Spleen (tissue), 7 donors: ENCODE data around the gene CELA2B.

Experiments
- POLR2A ChIP-seq, 3 donors: fragments of 450-650 bp; IDR thresholded peaks; one replicate each; pipeline ENCODE4 v1.5.1; 2017; ENCODE audit warnings: antibody characterized with exemption in 3 of 3, mild to moderate bottlenecking in 1 of 3
- POLR2AphosphoS5 ChIP-seq, 3 donors: sonication (generic); formaldehyde crosslinking; IDR thresholded peaks; one replicate each; pipeline ENCODE4 v1.5.1; 2017; ENCODE audit warnings: antibody characterized with exemption in 3 of 3
- TF ChIP-seq, protein P1 (sequence below), 11 experiments: fragments of 200-600 bp in 7 of 11; fragments of 450-650 bp in 4 of 11; sonication (generic) in 4 of 11; IDR thresholded peaks in 8 of 11; conservative IDR thresholded peaks in 3 of 11; 1 replicate in 7 of 11; 2 replicates in 4 of 11; pipeline versions ENCODE4 v1.4.0 to v1.8.0; 2016 to 2021; ENCODE audit warnings: antibody characterized with exemption in 11 of 11, inconsistent platforms in 4 of 11, mild to moderate bottlenecking in 1 of 11
- donor health status: DM: no; HTN: no; CAD: no; lungs with moderate emphysema.
- donor health status: DM: no; HTN: no; CAD: no.
- donor health status: DM: no; HTN: no; CAD: no.

DNA sequence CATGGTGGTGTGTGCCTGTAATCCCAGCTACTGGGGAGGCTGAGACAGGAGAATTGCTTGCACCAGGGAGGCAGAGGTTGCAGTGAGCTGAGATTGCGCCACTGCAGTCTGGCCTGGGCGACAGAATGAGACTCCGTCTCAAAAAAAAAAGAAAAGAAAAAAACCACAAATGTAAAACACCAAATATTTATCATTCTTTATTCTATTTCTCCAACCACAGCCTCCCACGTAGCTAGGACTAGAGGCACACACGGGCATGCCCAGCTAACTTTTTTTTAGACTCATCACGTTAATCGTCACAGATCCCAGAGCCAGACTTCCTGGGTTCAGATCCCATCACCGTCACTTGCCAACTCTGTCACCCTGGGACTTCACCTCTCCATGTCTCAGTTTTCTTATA, 64.3 kb downstream of the CELA2B start:
- TF ChIP-seq, protein P1, sequence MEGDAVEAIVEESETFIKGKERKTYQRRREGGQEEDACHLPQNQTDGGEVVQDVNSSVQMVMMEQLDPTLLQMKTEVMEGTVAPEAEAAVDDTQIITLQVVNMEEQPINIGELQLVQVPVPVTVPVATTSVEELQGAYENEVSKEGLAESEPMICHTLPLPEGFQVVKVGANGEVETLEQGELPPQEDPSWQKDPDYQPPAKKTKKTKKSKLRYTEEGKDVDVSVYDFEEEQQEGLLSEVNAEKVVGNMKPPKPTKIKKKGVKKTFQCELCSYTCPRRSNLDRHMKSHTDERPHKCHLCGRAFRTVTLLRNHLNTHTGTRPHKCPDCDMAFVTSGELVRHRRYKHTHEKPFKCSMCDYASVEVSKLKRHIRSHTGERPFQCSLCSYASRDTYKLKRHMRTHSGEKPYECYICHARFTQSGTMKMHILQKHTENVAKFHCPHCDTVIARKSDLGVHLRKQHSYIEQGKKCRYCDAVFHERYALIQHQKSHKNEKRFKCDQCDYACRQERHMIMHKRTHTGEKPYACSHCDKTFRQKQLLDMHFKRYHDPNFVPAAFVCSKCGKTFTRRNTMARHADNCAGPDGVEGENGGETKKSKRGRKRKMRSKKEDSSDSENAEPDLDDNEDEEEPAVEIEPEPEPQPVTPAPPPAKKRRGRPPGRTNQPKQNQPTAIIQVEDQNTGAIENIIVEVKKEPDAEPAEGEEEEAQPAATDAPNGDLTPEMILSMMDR (IDR thresholded peaks at IDR 0.05 in 8 of 11, conservative IDR thresholded peaks at IDR 0.05 in 3 of 11): no peak
- TF ChIP-seq POLR2A (IDR thresholded peaks at IDR 0.05): no peak
- TF ChIP-seq POLR2AphosphoS5 (IDR thresholded peaks at IDR 0.05): no peak
